Kidney epithelial cell (primary cell): Measurements from ENCODE around the gene CLSTN1. TPM values are rescaled to one million over a fixed set of nuclear protein-coding genes. Genes with fewer than 3 reads are reported as not detected.

ENCODE experiments used
- DNase-seq: peaks from one replicate; pipeline ENCODE4 v3.0.0-alpha.2; 2010; ENCODE audit warnings: low read depth
- H3K27me3 ChIP-seq: 2 replicates; pipeline ENCODE4 v1.6.0; 2011; ENCODE audit warnings: low read length; ENCODE audit not compliant: control insufficient read depth, insufficient read depth
- H3K36me3 ChIP-seq: 2 replicates; pipeline ENCODE4 v1.5.1; 2011; ENCODE audit warnings: low read length; ENCODE audit not compliant: control insufficient read depth, insufficient read depth
- H3K4me3 ChIP-seq: 2 replicates; pipeline ENCODE4 v1.5.1; 2011; ENCODE audit warnings: low read depth, mild to moderate bottlenecking, control low read depth, low read length
- CTCF ChIP-seq: IDR thresholded peaks from 2 replicates; pipeline ENCODE4 v1.5.1; 2011; ENCODE audit warnings: mild to moderate bottlenecking, moderate library complexity, low read length, control low read depth, inconsistent platforms; ENCODE audit not compliant: insufficient read depth, poor library complexity, severe bottlenecking
- total RNA-seq: library from RNA; depleted of rRNA; stranded (reverse); fragments of >200 nt; gene quantifications from 2 replicates; pipeline ENCODE4 v1.2.3, GENCODE V29; 2015

The CLSTN1 gene
- total RNA-seq, 1 donor from 2014 or later, result 115 TPM

DNA sequence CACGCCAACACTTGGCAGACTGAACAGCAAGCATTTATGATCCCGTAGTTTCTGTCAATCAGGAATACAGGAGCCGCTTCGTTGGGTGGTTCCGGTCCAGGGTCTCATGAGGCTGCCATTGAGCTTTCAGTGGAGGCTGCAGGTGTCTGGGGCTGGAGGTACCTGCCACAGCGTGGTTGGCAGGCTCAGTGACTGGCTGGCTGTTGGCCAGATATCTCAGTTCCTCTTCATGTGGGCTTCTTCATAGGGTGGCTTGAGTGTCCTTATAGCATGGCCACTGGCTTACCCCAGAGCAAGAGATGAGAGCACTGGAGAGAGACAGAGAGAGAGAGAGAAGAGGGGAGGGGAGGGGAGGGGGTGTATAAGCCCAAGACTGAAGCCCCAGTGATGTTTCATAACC lies 142.9 kb downstream of the CLSTN1 start:
- no peak for TF ChIP-seq CTCF

DNA sequence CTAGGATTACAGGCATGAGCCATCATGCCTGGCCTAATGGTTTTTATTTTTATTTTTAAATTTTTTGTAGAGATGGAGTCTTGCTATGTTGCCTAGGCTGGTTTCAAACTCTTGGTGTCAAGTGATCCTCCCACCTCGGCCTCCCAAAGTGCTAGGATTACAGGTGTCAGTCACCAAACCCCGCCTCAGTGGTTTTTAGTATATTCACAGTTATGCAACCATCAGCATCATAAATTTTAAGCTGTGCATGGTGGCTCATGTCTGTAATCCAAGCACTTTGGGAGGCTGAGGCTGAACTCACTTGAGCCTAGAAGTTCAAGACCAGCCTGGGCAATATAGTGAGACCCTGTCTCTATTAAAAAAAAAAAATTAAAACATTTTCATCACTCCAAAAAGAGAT lies 143.7 kb downstream of the CLSTN1 start:
- Histone ChIP-seq H3K27me3 (no peaks in the 10 kb centered on the region), H3K4me3 (no peak overlapping the region), H3K36me3 (no peaks in the 10 kb centered on the region)
- TF ChIP-seq CTCF, result no peak
- no peak for DNase-seq

More for the DNA sequence above, 142.9 kb downstream of the CLSTN1 start:
- Histone ChIP-seq H3K27me3 (no peaks in the 10 kb centered on the region), H3K4me3 (no peak overlapping the region), H3K36me3 (no peaks in the 10 kb centered on the region)
- no peak for DNase-seq

Other genes starting within 250 kb of the CLSTN1 start
- 9.9 and 17.2 TPM in 2 replicates for gene TMEM201, start 235.1 kb downstream of the CLSTN1 start, total RNA-seq
- gene PIK3CD, start 172.2 kb downstream of the CLSTN1 start, total RNA-seq, result 40.7 and 46.4 TPM in 2 replicates
- gene CTNNBIP1, start 86.3 kb upstream of the CLSTN1 start, total RNA-seq, result 27.4 and 28.6 TPM in 2 replicates
- 33.6 and 34.4 TPM in 2 replicates for gene LZIC, start 119.4 kb upstream of the CLSTN1 start, total RNA-seq
- 7.6 and 8.9 TPM in 2 replicates for gene NMNAT1, start 119.5 kb upstream of the CLSTN1 start, total RNA-seq
- gene RBP7, start 173.3 kb upstream of the CLSTN1 start, total RNA-seq, result 11.1 and 14.8 TPM in 2 replicates
- gene UBE4B, start 209.0 kb upstream of the CLSTN1 start, total RNA-seq, result 45.0 and 47.1 TPM in 2 replicates